Measurements from ENCODE around the gene UNC119B. TPM values are rescaled to one million over a fixed set of nuclear protein-coding genes. Genes with fewer than 3 reads are reported as not detected.
A peak's percentile ranks its signal among the peaks of the same experiment; 100 is the strongest.

The UNC119B gene
- total and polyA plus RNA-seq, 2 experiments from 2014 or later = 9.9 to 51.3 TPM

- TF ChIP-seq ZNF114 (CRISPR knock-in tag; IDR thresholded peaks at IDR 0.05) (no peak), ETS1 (IDR thresholded peaks at IDR 0.05) (no peak), JUNB (IDR thresholded peaks at IDR 0.05; ENCODE audit: unreplicated experiment) (no peak), EZH2phosphoT487 (IDR thresholded peaks at IDR 0.05; ENCODE audit: unreplicated experiment) (no peak), EZH2 (IDR thresholded peaks at IDR 0.05; ENCODE audit: low read depth, unreplicated experiment) (no peak)
- TF ChIP-seq, protein P1, sequence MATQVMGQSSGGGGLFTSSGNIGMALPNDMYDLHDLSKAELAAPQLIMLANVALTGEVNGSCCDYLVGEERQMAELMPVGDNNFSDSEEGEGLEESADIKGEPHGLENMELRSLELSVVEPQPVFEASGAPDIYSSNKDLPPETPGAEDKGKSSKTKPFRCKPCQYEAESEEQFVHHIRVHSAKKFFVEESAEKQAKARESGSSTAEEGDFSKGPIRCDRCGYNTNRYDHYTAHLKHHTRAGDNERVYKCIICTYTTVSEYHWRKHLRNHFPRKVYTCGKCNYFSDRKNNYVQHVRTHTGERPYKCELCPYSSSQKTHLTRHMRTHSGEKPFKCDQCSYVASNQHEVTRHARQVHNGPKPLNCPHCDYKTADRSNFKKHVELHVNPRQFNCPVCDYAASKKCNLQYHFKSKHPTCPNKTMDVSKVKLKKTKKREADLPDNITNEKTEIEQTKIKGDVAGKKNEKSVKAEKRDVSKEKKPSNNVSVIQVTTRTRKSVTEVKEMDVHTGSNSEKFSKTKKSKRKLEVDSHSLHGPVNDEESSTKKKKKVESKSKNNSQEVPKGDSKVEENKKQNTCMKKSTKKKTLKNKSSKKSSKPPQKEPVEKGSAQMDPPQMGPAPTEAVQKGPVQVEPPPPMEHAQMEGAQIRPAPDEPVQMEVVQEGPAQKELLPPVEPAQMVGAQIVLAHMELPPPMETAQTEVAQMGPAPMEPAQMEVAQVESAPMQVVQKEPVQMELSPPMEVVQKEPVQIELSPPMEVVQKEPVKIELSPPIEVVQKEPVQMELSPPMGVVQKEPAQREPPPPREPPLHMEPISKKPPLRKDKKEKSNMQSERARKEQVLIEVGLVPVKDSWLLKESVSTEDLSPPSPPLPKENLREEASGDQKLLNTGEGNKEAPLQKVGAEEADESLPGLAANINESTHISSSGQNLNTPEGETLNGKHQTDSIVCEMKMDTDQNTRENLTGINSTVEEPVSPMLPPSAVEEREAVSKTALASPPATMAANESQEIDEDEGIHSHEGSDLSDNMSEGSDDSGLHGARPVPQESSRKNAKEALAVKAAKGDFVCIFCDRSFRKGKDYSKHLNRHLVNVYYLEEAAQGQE (IDR thresholded peaks at IDR 0.05; ENCODE audit: unreplicated experiment) = no peak
Measured at GRCh38 chr12:120724720-120725119, 14.5 kb downstream of the UNC119B start (continued).

- H3K27me3 ChIP-seq (ENCODE audit: insufficient read depth) = no peaks in the 10 kb centered on the region
- Mint-ChIP-seq H3K4me3 (peak overlapping the region; percentile 80), H3K27ac (no peak overlapping the region), H3K9me3 (no peaks in the 10 kb centered on the region; the same call in 2 of the 3 replicates), H3K27me3 (ENCODE audit: insufficient read depth, low read depth, poor library complexity) (peaks cover 4% of the 10 kb centered on the region), H3K36me3 (ENCODE audit: low read depth) (peaks cover 44% of the 10 kb centered on the region), H3K4me1 (peaks cover 15% of the 10 kb centered on the region)
- H3K9me2 ChIP-seq (ENCODE audit: insufficient read depth) = no peaks in the 10 kb centered on the region
- H3K36me3 ChIP-seq (ENCODE audit: insufficient read depth) = peaks cover 18% of the 10 kb centered on the region
- ATAC-seq (peak; percentile 18), DNase-seq (ENCODE audit: low spot score) (peak; percentile 37)
- H3K27ac ChIP-seq (ENCODE audit: low read depth) = no peak overlapping the region
- peak overlapping the region; percentile 95 for H2AFZ ChIP-seq
- TF ChIP-seq ZNF114 (CRISPR knock-in tag; IDR thresholded peaks at IDR 0.05) = no peak
- peaks cover 20% of the 10 kb centered on the region; the same call in 1 of the 2 replicates for H4K20me1 ChIP-seq (replicated peaks; ENCODE audit: insufficient read depth)
- peaks cover 20% of the 10 kb centered on the region for H3F3A ChIP-seq (replicated peaks; ENCODE audit: low read depth)
- no peaks in the 10 kb centered on the region for H3K79me2 ChIP-seq (replicated peaks; ENCODE audit: insufficient read depth)
- peaks cover 11% of the 10 kb centered on the region for H3K4me1 ChIP-seq (ENCODE audit: insufficient read depth)
- H3K4me3 ChIP-seq = peak overlapping the region; percentile 58
- peak overlapping the region; percentile 83 for H3K4me2 ChIP-seq
Measured at GRCh38 chr12:120725151-120725658, 14.9 kb downstream of the UNC119B start.

DNA sequence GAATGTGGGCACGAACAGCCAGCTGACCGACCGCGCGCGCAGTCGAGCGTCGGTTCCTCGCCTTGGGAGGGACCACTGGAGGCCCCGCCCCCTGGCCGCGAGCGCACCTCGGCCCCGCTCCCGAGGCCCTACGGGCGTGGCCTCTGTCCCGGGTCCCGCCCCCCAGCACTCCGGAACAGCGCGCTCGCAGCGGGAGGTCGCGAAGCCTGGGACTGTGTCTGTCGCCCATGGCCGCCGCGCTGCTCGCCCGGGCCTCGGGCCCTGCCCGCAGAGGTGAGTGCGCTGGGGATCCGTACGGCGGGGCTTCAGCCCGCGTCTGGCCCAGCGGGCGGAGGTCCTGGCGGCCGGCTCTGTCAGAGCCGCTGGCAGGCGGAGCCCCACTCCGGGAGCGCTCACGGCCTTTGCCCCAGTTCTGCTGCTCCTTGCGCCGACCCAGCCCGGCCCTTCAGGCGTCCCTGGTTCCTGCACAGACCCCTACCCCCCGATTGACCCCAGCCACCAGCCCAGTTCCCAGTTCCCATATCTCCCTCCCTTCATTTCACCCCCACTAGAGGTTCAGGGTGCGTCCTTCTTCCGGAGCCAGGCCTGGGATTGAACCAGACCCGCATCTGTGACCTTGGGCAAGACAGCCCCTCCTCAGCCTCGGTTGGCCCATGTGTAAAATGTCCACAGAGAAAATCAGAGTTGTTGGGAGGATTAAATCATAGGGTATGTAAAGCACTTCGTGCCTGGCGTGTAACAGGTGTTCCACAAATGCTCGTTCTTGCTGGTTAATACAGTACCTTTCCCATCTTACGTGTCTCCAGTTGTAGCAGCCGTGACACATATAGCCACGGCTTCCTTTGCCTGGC, 15.6 kb downstream of the UNC119B start, which contains the start of gene ACADS:
Gene ACADS (plus strand): TSS at position 168 of the 851 bp plus-strand sequence. CDS start 60 bp downstream, at position 228.
- H2AFZ ChIP-seq = peak within 1 kb of the TSS; percentile 99

More for the DNA sequence above, 15.6 kb downstream of the UNC119B start, which contains the start of gene ACADS:
- Mint-ChIP-seq H3K4me1 (peaks cover 15% of the 10 kb centered on the region), H3K4me3 (peak within 1 kb of the TSS; percentile 80), H3K27me3 (ENCODE audit: insufficient read depth, low read depth, poor library complexity) (peaks cover 4% of the 10 kb centered on the region), H3K9me3 (no peaks in the 10 kb centered on the region; the same call in 2 of the 3 replicates), H3K36me3 (ENCODE audit: low read depth) (peaks cover 42% of the 10 kb centered on the region), H3K27ac (no peak within 1 kb of the TSS)
- H3K4me1 ChIP-seq (ENCODE audit: insufficient read depth) = peaks cover 11% of the 10 kb centered on the region
- H3F3A ChIP-seq (replicated peaks; ENCODE audit: low read depth) = peaks cover 20% of the 10 kb centered on the region
- H4K20me1 ChIP-seq (replicated peaks; ENCODE audit: insufficient read depth) = peaks cover 19% of the 10 kb centered on the region; the same call in 1 of the 2 replicates
- ATAC-seq = peak; percentile 95
- no peak within 1 kb of the TSS for H3K27ac ChIP-seq (ENCODE audit: low read depth)
- H3K36me3 ChIP-seq (ENCODE audit: insufficient read depth) = peaks cover 14% of the 10 kb centered on the region
- H3K4me3 ChIP-seq = peak within 1 kb of the TSS; percentile 58
- H3K9me2 ChIP-seq (ENCODE audit: insufficient read depth) = no peaks in the 10 kb centered on the region
- no peaks in the 10 kb centered on the region for H3K79me2 ChIP-seq (replicated peaks; ENCODE audit: insufficient read depth)
- H3K4me2 ChIP-seq = peak within 1 kb of the TSS; percentile 83
- DNase-seq (ENCODE audit: low spot score) = peak; percentile 97
- no peak for TF ChIP-seq EZH2 (IDR thresholded peaks at IDR 0.05; ENCODE audit: low read depth, unreplicated experiment)
- peak; percentile 67 for TF ChIP-seq POLR2AphosphoS5 (IDR thresholded peaks at IDR 0.05; ENCODE audit: low read depth)
- H3K27me3 ChIP-seq (ENCODE audit: insufficient read depth) = no peaks in the 10 kb centered on the region
